HTR-8/SVneo (cell line): ENCODE results near the gene CALN1.

Experiments used
- DNase-seq: peaks from one replicate; pipeline ENCODE4 v3.0.0; 2011; ENCODE audit warnings: low spot score, mixed read lengths; ENCODE audit not compliant: insufficient read length
- FAIRE-seq: peaks from 2 replicates; lab custom pipeline; 2011; peaks lifted over from hg19 to GRCh38; lab: Jason Lieb, UNC

CALN1 gene

GRCh38 chr7:72062666-72063065 lies 349.5 kb downstream of the CALN1 start:
- FAIRE-seq (no peak), DNase-seq (no peak)

DNA sequence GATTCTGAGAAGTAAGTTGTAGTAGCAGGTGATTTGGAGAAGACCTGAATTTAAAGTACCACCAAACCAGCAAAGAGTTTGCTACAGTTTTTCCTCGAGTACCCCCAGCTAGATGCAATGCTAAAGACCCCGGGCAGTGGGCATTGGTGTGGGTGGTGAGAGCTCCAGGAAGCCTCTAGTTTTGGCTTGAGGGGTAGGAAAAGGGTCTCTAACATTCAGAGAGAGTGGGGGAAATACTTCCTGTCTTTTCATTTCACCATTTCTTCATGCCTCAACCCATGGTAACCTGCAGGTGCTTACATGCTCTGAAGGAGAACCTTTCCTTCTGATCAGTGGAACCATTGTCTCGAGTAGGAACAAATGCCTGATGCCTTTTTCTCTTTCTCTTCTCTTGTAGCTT lies 352.2 kb downstream of the CALN1 start:
- DNase-seq (no peak), FAIRE-seq (no peak)

- no peak for DNase-seq
- no peak for FAIRE-seq
Observed at GRCh38 chr7:72058579-72058978, 353.6 kb downstream of the CALN1 start.

DNA sequence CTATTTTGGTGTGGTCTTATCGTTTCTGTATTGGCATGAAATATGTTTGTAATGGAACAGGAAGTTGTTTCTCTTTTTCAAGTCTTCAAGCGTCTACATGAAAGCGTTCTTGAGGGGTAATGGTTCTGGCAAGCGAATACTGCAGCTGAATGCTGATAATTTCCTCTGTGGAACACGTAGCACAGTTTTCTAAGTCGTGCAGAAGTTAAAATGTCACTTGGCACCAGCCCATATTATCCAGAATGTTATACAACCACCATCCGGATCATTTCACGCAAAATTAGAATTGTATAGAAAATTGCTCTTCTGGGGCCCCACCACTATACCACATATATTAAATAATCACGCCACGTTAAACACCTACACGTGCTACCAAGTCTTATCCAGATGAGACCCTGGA lies 354.3 kb downstream of the CALN1 start:
- DNase-seq (no peak), FAIRE-seq (no peak)

GRCh38 chr7:72057231-72057630 lies 354.9 kb downstream of the CALN1 start:
- FAIRE-seq (no peak), DNase-seq (no peak)

DNA sequence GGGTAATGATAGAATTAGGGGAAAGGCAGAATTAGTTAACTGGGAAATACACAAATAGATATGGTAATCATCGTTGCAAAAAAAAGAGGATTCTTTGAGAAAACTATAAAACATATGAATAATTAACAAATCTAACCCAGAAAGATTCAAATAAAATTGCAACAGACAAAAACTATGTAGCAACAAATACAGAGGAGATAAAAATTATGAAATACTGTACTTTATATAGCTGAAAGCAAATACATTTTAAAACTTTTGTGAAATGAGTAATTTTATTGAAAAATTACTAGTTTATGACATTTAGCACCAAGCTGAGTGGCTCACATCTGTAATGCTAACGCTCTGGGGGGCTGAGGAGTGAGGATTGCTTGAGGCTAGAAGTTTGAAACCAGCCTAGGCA lies 356.7 kb downstream of the CALN1 start:
- FAIRE-seq (no peak), DNase-seq (no peak)

GRCh38 chr7:72053292-72053691 lies 358.8 kb downstream of the CALN1 start:
- no peak for FAIRE-seq
- DNase-seq = no peak

- FAIRE-seq (no peak), DNase-seq (no peak)
Observed at GRCh38 chr7:72048420-72048819, 363.7 kb downstream of the CALN1 start.

GRCh38 chr7:72042855-72043254 lies 369.3 kb downstream of the CALN1 start:
- DNase-seq (no peak), FAIRE-seq (no peak)

DNA sequence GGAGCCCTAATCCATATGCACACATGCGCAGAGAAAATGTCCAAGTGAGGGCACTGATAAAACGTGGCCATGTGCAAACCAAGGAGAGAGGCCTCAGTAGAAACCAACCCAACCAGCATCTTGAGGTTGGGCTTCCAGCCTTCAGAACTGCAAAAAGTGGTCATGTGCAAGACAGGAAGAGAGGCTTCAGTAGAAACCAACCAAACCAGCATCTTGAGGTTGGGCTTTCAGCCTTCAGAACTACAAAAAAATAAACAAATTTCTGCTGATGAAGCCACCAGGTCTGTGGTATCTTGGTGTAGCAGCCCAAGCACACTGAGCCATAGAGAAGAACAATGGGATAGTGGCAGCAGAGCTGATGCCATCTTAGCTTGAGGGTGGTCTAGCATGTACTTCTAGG lies 371.5 kb downstream of the CALN1 start:
- DNase-seq (no peak), FAIRE-seq (no peak)

DNA sequence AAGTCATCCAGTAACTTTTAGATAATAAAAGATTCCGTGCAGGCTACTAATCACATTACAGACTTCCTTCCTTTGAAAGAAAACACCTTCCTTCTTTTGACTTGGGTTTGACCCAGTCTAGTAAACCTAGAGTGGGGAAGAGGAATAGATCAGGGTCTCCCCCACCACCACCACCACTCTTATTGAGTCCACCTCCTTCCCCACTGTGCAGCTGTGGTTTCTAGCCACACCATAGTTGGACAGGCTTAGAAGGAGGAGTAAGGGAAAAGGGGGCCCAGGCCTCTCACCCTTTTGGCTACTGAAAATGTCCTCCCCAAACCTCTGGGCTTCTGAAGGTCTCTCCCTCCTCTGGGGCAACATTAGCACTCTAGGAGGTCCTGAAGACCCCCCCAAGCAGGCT lies 372.7 kb downstream of the CALN1 start:
- DNase-seq = no peak
- no peak for FAIRE-seq

- FAIRE-seq = no peak
- no peak for DNase-seq
Observed at GRCh38 chr7:72038022-72038732, 374.0 kb downstream of the CALN1 start.

GRCh38 chr7:72037516-72037915 lies 374.6 kb downstream of the CALN1 start:
- FAIRE-seq (no peak), DNase-seq (no peak)

DNA sequence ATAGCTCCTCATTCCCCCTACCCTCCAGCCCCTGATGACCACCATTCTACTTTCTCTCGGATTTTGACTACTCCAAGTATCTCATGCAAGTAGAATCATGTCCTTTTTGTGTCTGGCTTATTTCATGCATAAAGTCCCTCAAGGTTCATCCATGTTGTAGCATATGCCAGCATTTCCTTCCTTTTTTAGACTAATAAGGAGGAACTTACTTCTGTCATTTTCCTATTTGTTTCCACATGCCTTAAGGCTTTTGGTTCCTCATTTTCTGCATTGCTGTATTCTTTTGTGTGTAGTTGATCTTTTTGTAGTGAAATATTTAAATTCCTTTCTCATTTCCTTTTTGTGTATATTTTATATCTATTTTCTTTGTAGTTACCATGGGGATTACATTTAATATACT lies 376.9 kb downstream of the CALN1 start:
- DNase-seq (no peak), FAIRE-seq (no peak)

DNA sequence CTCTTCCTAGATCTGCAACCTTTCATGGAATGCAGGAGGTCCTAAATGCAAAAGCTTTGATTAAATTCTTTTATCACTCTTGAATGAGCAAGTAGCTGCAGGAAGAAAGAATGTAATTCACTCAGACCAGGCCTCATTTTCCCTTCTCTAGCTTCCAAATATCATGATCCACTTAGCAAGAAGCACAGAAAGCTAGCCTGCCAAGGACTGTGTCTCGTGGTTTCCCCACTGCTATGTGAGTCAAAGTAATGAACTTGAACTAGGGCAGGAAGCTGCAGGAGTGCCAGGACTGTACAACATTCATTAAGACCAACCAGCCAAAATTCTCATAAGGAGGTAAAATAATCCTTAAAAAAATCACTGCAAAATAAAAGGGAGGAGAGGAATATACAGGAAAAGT lies 379.2 kb downstream of the CALN1 start:
- no peak for DNase-seq
- FAIRE-seq = no peak

- FAIRE-seq = no peak
- no peak for DNase-seq
Observed at GRCh38 chr7:72030994-72031667, 381.0 kb downstream of the CALN1 start.

DNA sequence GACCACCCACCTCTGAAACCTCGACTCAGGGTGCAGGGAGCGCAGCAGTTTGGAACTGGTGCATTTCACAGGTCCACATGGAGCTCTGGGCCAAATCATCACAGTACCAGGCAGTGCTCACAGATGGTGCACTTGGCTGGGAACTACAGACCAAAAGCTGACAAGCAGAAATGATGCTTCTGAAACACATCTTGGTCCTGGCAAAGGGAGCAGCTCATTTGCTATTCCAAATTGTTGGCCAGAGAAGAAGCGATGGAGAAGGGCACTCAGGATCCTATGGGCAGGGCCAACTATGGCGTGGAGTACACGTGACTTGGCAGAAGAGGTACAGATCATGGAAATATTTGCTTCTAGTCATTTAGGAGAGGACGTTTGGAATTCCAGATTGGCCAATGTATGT lies 383.9 kb downstream of the CALN1 start:
- FAIRE-seq (no peak), DNase-seq (no peak)

DNA sequence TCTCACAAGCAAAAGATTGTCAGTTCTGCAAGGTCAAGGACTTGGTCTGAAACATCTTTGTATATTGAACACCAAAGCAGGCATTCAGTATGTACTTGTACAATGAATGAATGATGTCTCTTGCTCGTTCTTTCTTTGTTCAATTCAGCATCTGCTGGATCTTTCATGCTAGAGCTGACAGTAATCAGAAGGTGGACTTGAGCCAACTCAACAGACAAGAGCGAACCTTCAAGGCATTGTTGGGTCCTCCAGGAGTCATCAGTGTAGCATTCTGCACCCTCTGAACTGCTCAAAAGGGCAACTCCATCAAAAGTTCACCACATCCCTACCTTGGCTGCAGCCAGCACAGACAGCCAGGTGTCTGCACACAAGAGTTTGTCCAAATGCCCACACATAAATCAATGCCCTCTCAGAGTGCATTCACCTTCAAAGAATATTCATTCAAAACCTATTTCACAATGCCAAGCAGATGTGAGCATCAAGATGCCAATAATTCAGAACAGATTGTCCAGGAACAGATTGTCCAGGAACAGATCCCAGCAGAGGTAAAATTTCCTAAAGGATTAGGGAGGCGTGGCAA lies 386.7 kb downstream of the CALN1 start:
- no peak for DNase-seq
- no peak for FAIRE-seq

GRCh38 chr7:72023926-72024325 lies 388.2 kb downstream of the CALN1 start:
- FAIRE-seq = no peak
- DNase-seq = no peak

DNA sequence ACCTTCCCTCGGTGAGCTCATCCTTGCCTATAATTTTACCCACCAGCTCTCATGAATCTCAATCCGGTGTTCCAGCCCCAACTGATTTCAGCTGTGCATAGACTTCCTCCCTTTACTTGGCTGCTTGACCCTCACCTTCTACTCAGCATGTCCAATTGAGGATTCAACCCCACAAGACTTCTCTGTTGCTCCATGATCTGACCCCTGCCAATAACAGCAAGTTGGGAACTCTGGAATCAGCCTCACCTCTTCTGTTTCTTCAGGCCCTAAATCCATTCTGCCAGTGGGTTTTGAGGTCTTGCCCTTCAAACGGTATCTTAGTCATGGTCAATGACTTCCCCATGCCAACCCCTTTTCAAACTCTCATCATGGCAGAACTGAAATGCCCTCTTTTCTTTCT lies 390.4 kb downstream of the CALN1 start:
- FAIRE-seq (no peak), DNase-seq (no peak)

DNA sequence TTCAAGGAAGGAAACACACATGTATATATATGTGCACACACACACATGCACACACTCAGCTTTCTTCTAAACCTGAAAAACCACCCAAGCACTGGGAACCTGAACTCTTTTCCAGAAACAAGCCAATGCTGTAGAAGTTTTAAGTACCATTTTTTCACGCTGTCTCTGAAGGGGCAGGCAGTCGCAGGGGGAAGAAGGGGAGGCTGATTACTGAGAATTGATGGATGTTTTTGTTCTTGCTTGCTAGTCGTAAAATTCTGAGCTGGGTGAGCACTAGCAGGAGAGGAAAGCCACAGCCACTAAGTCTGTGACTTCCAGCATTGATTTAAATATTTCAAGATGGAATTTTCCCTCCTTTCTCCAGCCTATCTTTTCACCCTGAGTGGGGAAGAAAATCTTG lies 391.8 kb downstream of the CALN1 start:
- DNase-seq (no peak), FAIRE-seq (no peak)

DNA sequence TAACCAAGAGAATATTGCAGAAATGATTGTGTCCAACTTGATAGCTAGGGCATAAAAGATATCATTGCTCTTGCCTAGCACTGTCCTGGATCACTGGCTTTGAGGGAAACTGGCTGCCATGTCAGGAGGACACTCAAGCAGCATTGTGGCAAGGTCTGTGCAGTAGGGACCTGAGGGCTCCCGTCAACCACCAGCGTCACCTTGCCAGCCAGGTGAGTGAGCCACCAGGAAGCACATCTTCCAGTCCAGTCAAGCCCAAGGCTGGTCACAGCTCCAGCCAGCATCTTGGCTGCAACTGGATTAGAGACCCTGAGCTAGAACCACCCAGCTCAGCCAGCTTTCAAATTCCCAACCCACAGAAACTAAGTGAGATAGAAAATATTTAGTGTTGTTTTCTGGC lies 392.7 kb downstream of the CALN1 start:
- FAIRE-seq = no peak
- DNase-seq = no peak
